Right atrium auricular region (tissue), 2 donors: ENCODE measurements around the gene BRWD1. TPM values are rescaled to one million over a fixed set of nuclear protein-coding genes. Genes with fewer than 3 reads are reported as not detected.
A peak's percentile ranks its signal among the peaks of the same experiment; 100 is the strongest.

Experiments
- DNase-seq: peaks from one replicate; pipeline ENCODE4 v3.0.0-alpha.2; 2019; ENCODE audit warnings: low spot score
- H3K27ac ChIP-seq, 2 donors: fragments of 200-600 bp; sonication (generic); 1 replicate in 1 of 2; 2 replicates in 1 of 2; pipeline ENCODE4 v1.5.1; 2016 to 2019
- H3K27me3 ChIP-seq, 2 donors: fragments of 200-600 bp; sonication (generic); one replicate each; pipeline versions ENCODE4 v1.5.1 to v1.6.0; 2017 to 2019
- H3K36me3 ChIP-seq: fragments of 200-600 bp; sonication (generic); one replicate; pipeline ENCODE4 v1.5.1; 2016
- H3K4me1 ChIP-seq, 2 donors: fragments of 200-600 bp; sonication (generic); one replicate each; pipeline versions ENCODE4 v1.5.1 to v1.6.0; 2017 to 2019
- H3K4me3 ChIP-seq, 2 donors: fragments of 200-600 bp; sonication (generic); 1 replicate in 1 of 2; 2 replicates in 1 of 2; pipeline ENCODE4 v1.5.1; 2017 to 2019; ENCODE audit warnings: mild to moderate bottlenecking in 1 of 2, moderate library complexity in 1 of 2
- H3K9me3 ChIP-seq, 2 donors: fragments of 200-600 bp; sonication (generic); one replicate each; pipeline ENCODE4 v1.5.1; 2019
- total RNA-seq, 2 donors: library from RNA; depleted of rRNA; stranded (reverse); fragments of >200 nt; gene quantifications; one replicate each; pipeline ENCODE4 v1.1.0, GENCODE V29; 2016
- TF ChIP-seq, protein P1 (sequence below), 2 donors: fragments of 200-600 bp; sonication (generic); IDR thresholded peaks; one replicate each; pipeline ENCODE4 v1.5.1; 2019; ENCODE audit warnings: antibody characterized with exemption in 2 of 2

Gene BRWD1
- total RNA-seq, 2 donors from 2014 or later, result 40.6 TPM

DNA sequence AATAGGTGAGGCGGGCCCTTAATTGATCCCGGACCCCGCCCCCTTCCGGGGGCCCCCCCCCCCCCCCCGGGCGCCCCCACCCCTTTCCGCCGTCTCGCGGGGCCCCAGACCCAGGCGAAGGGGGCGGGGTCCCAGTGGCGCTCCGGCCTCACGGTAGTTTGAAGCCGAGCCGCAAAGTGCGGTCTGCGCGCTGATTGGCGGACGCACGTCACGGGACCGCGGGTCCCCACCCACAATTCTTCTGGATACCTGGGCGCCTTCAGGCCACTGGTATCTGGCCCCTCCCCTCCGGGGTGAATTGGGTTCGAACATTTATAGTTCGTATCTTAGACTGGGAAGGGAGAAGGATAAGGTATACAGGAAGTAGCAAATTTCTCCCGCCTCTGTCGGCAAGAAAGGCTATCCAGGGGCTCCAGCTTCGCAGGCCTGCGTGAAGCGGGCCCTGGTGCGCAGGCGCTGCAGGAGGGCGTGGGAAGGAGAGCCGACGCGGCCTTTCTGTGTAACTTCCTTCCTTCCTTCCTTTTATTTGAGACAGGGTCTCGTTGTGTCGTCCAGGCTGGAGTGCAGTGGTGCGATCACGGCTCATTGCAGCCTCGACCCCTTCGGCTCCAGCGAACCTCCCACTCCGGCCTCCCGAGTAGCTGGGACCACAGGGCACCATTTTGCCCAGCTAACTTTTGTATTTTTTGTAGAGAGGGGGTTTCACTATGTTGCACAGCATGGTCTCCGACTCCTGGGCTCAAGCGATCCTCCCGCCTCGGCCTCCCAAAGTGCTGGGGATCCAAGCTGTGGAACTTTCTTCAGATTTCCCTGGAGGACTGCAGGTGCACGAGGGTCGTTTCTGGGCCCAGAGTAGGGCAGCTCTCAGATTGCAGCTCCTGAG is 36.0 kb upstream of the BRWD1 start:
- H3K4me1 ChIP-seq, result peaks cover 0 to 28% of the 10 kb centered on the region in 2 donors
- H3K9me3 ChIP-seq, result no peaks in the 10 kb centered on the region
- H3K27ac ChIP-seq, result peak overlapping the region; percentile 93 to 95
- peak overlapping the region; percentile 80 to 87 for H3K4me3 ChIP-seq
- H3K27me3 ChIP-seq, result no peaks in the 10 kb centered on the region
- H3K36me3 ChIP-seq, result peaks cover 3% of the 10 kb centered on the region
- DNase-seq, result peak; percentile 94
- TF ChIP-seq, protein P1, sequence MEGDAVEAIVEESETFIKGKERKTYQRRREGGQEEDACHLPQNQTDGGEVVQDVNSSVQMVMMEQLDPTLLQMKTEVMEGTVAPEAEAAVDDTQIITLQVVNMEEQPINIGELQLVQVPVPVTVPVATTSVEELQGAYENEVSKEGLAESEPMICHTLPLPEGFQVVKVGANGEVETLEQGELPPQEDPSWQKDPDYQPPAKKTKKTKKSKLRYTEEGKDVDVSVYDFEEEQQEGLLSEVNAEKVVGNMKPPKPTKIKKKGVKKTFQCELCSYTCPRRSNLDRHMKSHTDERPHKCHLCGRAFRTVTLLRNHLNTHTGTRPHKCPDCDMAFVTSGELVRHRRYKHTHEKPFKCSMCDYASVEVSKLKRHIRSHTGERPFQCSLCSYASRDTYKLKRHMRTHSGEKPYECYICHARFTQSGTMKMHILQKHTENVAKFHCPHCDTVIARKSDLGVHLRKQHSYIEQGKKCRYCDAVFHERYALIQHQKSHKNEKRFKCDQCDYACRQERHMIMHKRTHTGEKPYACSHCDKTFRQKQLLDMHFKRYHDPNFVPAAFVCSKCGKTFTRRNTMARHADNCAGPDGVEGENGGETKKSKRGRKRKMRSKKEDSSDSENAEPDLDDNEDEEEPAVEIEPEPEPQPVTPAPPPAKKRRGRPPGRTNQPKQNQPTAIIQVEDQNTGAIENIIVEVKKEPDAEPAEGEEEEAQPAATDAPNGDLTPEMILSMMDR (IDR thresholded peaks at IDR 0.05), result no peak

DNA sequence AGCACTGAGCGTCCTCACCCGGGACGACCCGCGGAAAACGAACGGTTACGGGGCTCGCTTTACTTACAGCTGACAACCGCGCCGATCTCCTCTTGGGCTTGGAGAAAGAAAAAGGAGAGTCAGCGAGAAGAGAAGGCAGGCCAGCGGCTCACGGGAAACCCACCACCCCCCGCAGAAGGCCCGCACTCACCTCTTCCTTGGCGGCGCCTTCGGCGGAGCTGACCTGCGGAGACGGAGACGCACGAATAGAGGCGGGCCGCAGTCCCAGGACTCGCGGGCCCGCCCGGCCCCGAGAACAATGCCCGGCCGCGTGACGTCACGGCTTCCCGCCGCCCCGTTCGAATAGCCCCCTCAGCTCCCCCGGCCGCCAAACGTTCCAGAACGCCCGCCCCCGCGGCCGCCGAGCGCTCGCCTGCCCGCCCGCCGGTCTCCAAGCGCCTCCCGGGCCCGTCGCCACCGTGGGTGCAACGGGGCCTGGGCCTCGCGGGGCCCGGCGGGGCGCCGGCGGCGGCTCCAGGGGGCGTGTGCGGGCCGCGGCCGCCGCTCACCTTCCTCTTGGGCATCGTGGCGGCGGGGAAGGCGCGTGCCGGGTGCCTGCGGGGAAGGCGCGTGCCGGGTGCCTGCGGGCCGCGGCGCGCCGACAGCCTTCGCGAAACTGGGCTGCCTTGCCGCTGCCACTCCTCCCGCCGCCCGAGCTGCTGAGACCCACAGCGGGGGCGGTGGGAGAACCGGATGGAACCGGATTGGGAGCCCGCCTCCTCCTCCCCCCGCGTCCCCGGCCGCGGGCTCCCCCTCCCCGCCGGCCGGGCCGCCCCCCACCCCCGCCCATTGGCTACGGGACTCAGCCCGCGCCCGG is 35.2 kb upstream of the BRWD1 start, which contains the start of gene HMGN1:
TSS of gene HMGN1 (minus strand) at position 734 of the 856 bp plus-strand sequence. CDS start at position 563, 171 bp downstream.
- Histone ChIP-seq H3K27ac (peak within 1 kb of the TSS; percentile 93 to 95), H3K4me3 (peak within 1 kb of the TSS; percentile 80 to 87), H3K36me3 (peaks cover 8% of the 10 kb centered on the region), H3K4me1 (peaks cover 0 to 30% of the 10 kb centered on the region in 2 donors), H3K9me3 (no peaks in the 10 kb centered on the region), H3K27me3 (no peaks in the 10 kb centered on the region)
- TF ChIP-seq, protein P1 (IDR thresholded peaks at IDR 0.05), result no peak
- DNase-seq, result peak; percentile 76

DNA sequence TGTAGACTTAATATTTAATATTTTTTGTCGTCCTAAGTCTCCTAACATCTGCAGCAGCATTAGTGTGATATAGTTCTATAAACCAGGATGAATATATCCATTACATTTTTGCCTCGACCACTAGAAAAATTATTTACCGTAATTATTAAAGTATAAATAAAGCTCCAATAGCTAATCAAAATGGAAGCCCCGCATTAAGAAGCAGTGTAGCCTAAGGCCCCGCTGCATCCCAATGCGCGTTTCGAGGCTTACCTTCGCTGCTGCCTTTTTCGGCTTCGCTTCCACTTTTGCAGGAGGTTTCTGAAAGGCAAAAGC is 34.6 kb upstream of the BRWD1 start:
- Histone ChIP-seq H3K9me3 (no peaks in the 10 kb centered on the region), H3K4me3 (peak overlapping the region; percentile 80 to 87), H3K36me3 (peaks cover 14% of the 10 kb centered on the region), H3K4me1 (peaks cover 0 to 30% of the 10 kb centered on the region in 2 donors), H3K27ac (peak overlapping the region; percentile 93 to 95), H3K27me3 (no peaks in the 10 kb centered on the region)
- TF ChIP-seq, protein P1 (IDR thresholded peaks at IDR 0.05), result no peak
- no peak for DNase-seq

- TF ChIP-seq, protein P1 (IDR thresholded peaks at IDR 0.05), result no peak
- Histone ChIP-seq H3K27ac (peak overlapping the region; percentile 93 to 95), H3K27me3 (no peaks in the 10 kb centered on the region), H3K4me1 (peaks cover 0 to 30% of the 10 kb centered on the region in 2 donors), H3K4me3 (peak overlapping the region; percentile 80 to 87), H3K36me3 (peaks cover 14% of the 10 kb centered on the region), H3K9me3 (no peaks in the 10 kb centered on the region)
- no peak for DNase-seq
These were observed 34.1 kb upstream of the BRWD1 start for GRCh38 chr21:39347537-39347936.

DNA sequence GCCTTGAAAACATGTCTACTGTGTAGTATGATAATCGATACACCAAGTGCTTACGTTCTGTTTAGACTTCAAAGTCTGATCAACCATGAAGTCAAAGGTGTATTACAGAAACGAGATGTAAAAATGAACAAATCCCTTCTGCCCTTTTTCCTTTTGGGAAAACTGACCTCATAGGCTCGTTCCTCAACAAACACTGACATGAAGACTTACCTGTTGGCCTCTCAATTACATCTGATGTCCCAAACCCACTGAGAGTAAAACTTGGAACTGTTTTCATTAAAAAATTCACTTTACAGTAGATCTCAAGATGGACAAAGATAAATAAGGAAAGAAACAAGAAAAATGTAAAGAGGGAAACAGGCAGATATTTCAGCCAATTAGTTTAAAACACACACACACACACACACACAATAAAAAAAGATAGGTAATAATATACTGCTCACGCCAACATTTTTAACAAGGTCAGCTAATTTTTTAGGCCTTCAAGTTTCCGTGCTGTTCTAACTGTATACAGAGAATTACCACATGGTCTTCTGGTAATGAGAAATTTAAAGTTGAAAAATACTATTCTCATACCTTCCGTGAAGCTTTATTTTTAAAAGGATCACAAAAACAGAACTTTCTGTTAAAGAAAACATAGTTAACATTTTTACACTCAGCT is 33.4 kb upstream of the BRWD1 start:
- H3K27ac ChIP-seq, result peak overlapping the region in 1 of 2 donors; percentile 93
- H3K36me3 ChIP-seq, result peaks cover 19% of the 10 kb centered on the region
- H3K9me3 ChIP-seq, result no peaks in the 10 kb centered on the region
- peaks cover 0 to 30% of the 10 kb centered on the region in 2 donors for H3K4me1 ChIP-seq
- H3K27me3 ChIP-seq, result no peaks in the 10 kb centered on the region
- DNase-seq, result no peak
- no peak overlapping the region for H3K4me3 ChIP-seq
- TF ChIP-seq, protein P1 (IDR thresholded peaks at IDR 0.05), result no peak
